GM21576 (cell line): ENCODE measurements around the gene SHD.
"Not testable (repeated sequence)": the region's sequence is repeated elsewhere in the genome, so short reads cannot be mapped to it uniquely, and the experiment has no call there.

Experiments used
- ATAC-seq: cut with Tn5 transposase; IDR thresholded peaks from one replicate; pipeline ENCODE4 v1.9.1; 2021; ENCODE audit warnings: mild to moderate bottlenecking, moderate library complexity; ENCODE audit not compliant: unreplicated experiment

Gene SHD, protein sequence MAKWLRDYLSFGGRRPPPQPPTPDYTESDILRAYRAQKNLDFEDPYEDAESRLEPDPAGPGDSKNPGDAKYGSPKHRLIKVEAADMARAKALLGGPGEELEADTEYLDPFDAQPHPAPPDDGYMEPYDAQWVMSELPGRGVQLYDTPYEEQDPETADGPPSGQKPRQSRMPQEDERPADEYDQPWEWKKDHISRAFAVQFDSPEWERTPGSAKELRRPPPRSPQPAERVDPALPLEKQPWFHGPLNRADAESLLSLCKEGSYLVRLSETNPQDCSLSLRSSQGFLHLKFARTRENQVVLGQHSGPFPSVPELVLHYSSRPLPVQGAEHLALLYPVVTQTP

DNA sequence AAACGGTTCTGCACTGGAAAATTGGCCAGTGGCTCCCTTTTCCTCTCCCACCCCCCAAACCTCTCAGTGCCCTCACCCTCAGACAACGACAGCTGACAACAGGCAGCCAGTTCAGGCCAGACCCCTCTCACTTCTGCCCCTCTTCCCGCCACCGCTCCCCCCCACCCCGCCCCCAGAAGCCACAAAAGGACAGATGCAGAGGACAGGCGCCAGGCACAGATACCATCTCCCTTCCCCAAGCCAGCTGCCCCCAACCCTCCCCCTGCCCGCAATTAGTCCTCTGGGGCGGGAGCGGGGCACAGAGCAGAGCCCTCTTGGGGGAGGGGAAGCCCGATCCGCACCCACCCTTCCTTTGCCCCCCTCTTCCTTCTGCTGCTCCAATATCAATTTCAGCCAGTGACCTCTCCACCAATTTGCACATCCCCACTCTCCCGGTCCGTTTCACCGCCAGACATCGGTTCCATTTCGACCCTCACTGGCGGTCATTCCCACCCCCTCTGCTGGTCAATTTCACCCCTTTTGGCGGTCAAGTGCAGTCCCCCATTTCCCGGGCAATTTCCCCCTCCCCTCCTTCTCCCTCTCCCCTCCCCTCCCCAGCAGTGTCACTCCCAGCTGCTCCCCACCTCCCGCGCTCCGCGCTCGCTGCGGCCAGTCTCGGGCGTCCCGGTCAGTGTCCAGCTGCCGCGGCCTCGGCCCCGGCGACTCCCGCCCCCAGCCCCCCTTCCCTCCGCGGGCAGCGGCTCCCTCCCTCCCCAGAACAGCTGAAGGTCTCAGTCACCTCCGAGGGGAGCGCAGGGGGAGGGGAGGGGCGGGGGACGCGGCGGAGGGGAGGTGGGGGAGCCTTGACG lies at the start of gene SHD:
Gene SHD (plus strand): TSS at position 848 of the 848 bp plus-strand sequence. CDS start 798 bp downstream, outside the sequence.
- no peak for ATAC-seq

DNA sequence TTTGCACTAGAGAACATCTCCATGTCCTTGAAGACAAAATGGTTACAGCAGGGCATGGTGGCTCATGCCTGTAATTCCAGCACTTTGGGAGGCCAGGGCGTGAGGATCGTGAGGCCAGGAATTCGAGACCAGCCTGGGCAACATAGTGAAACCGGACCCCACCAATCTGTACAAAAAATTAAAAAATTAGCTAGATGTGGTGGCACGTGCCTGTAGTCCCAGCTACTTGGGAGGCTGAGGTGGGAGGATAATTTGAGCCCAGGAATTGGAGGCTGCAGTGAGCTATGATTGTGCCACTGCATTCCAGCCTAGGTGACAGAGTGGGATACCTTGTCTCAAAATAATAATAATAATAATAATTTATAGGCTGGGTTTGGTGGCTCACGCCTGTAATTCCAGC lies 48.8 kb upstream of the SHD start:
- not testable (repeated sequence) for ATAC-seq

GRCh38 chr19:4231521-4231920 lies 47.5 kb upstream of the SHD start:
- not testable (repeated sequence) for ATAC-seq

GRCh38 chr19:4232139-4232538 lies 46.9 kb upstream of the SHD start:
- ATAC-seq = not testable (repeated sequence)

- ATAC-seq = no peak
Observed at GRCh38 chr19:4232614-4233281, 46.3 kb upstream of the SHD start.

- no peak for ATAC-seq
Observed at GRCh38 chr19:4233282-4233853, 45.7 kb upstream of the SHD start.

DNA sequence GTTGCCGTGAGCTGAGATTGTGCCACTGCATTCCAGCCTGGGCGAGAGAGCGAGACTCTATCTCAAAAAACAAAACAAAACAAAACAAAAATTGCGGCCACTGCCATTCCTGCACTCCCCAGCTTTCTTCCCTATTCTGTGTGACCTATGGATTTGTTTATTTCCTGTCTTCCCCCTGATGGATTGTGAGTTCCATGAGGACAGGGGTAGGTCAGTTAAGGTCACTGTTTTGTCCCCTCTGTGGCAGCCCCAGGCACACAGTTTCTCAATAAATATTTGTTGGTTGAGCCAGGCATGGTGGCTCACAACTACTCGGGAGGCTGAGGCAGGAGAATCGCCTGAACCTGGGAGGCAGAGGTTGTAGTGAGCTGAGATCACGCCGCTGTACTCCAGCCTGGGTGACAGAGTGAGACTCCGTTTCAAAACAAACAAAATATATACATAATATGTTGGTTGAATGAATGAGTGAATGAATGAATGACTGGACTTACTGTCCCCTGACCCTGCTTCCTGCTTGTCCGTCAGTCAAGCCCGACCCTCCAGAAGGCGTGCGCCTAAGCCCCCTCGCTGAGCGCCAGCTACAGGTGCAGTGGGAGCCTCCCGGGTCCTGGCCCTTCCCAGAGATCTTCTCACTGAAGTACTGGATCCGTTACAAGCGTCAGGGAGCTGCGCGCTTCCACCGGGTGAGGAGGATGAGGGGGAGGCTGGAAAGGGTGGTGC lies 44.8 kb upstream of the SHD start:
- ATAC-seq = no peak

- ATAC-seq = no peak
Observed at GRCh38 chr19:4234862-4235201, 44.2 kb upstream of the SHD start.

DNA sequence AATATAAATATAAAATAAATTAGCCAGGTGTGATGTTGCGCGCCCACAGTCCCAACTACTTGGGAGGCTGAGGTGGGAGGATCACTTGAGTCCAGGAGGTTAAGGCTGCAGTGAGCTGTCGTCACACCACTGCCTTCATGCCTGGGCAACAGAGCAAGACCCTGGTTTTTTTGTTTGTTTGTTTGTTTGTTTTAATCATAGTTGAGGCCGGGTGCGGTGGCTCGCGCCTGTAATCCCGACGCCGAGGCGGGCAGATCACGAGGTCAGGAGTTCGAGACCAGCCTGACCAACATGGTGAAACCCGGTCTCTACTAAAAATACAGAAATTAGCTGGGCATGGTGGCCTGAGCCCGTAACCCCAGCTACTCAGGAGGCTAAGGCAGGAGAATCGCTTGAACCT lies 41.6 kb upstream of the SHD start:
- ATAC-seq = not testable (repeated sequence)

DNA sequence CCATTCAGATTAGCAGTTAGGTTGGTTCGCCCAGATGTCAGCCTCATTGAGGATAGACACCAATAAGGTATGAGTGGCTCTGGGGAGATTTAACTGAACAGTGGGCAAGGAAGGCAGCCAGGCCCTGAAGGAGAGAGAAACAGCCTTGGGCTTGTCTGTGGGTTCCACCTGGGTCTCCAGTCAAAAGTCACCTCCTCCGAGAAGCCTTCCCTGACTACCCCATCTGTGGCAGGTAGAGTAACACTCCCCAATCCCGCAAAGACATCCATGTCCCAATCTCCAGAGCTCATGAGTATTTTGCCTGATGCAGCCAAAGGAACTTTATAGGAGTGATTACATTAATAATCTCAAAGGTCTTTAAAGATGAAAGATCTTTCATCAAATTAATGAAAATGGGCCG lies 40.2 kb upstream of the SHD start:
- no peak for ATAC-seq

DNA sequence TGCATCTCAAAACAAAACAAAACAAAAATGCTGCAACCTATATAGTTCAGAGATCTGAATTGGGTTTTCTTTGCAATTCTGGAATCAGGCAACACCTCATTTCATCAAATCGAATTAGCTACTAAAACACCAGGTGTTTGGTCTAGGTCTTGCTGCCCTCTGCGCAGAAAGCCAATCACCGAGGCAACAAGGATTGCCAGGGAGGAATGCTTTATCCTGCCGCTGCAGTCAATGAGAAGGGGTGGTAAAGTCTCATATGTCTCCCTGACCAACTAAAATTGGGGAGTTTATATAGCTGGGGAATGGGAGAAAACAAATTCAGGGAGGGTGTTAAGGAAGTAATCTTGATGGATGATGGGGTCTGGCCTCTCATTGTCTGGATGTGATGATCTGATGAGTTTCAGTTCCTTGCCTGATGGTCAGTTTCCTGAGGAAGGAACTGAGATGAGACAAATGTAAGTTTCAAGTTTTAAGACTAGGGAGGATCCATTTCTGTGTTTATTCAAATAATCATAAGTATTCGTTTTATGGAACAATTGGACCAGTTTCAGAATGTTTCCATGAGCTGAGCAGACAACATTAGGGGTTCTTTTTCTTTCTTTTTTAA lies 37.1 kb upstream of the SHD start:
- no peak for ATAC-seq

DNA sequence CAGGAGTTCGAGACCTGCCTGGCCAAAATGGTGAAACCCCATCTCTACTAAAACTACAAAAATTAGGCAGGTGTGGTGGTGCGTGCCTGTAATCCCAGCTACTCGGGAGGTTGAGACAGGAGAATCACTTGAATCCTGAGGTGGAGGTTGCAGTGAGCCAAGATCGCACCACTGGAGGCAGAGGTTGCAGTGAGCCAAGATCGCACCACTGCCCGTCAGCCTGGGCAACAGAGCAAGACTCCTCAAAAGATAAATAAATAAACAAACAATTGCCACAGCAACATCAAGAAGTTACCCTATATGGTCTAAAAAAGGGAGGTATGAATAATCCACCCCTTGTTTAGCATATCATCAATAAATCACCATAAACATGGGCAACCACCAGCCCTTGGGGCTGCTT lies 33.1 kb upstream of the SHD start:
- not testable (repeated sequence) for ATAC-seq

DNA sequence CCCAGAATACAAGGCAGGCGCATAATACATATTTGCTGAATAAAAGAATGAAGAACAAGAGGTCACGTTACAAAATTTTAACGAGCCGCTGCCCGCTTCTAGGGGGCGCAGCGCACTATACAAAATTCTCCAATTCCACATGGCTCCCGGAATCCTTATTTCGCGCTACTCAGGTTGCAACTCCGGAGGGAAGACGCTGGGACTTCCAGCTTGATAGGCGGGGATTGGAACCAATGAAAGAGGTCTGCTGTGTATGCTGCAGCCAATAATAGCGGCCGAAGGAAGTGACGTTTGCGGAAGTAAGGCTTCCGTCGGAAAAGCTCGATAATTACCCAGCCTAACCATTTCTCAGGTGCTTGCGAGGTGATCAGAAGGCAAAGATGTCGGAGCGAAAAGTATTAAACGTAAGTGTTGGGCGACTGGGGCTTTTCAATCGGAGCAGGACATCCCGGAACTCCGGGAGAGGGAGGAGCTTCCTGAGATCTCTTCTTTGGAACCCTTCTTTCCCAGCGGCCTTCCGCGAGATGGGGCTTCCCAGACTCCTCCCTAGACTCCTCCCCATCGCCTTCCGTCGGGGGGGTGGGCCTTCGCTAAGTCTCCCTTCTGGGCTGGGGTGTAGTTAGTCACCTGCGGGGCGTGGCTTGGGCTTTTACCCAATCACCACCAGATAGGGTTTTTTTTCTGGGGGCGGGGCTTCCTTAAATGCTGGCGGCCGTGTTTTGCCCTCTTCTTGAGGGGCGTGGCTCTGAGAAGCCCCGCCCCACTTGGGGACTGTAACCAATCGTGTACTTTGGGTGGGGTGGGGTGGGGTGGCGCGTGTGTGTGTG lies 32.1 kb upstream of the SHD start, which contains the start of gene YJU2:
Gene YJU2 (plus strand): TSS at position 314 of the 827 bp plus-strand sequence. CDS start 67 bp downstream, at position 381.
- peak; percentile 78 for ATAC-seq

DNA sequence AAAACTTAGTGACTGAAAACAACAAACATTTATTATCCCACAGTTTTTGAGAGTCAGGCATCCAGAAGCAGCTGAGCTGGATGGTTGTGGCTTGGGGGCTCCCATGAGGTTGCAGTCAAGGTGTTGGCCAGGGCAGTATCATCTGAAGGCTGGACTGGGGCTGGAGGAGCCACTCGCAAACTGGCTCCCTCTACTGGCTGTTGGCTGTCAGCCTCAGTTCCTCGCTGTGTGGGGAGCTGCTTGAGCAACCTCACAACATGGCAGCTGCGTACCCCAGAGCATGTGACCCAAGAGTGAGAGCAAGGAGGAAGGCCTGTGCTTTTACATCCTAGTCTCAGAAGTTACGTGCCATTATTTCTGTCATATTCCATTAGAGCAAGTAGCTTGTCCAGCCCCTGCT lies 22.5 kb upstream of the SHD start:
- no peak for ATAC-seq

GRCh38 chr19:4257025-4257424 lies 22.0 kb upstream of the SHD start:
- ATAC-seq = no peak

- no peak for ATAC-seq
Observed at GRCh38 chr19:4258181-4258580, 20.9 kb upstream of the SHD start.

- ATAC-seq = no peak
Observed at GRCh38 chr19:4260613-4261191, 18.4 kb upstream of the SHD start.

DNA sequence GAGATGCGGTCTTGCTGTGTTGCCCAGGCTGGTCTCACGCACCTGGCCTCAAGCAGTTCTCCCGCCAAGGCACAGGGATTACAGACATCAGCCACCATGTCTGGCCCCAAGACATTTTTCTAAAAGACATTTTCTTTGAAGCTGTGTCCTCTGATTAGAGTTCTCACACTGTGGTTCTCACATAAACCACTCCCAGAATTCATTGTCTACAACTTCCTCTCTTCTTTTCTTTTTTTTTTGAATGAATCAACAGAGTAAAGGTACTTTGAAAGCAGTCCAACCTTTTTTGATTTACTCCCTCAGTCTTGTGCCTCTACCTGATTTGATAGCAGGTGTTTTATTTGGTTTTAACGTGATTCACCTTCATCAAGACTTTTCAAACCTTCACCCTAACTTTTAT lies 14.3 kb upstream of the SHD start:
- ATAC-seq = no peak
